ENCODE measurements around the gene ZBTB7C. TPM values are rescaled to one million over a fixed set of nuclear protein-coding genes. Genes with fewer than 3 reads are reported as not detected.

ZBTB7C gene
- total RNA-seq, 1 experiment from 2014 or later, result 0.33 TPM

DNA sequence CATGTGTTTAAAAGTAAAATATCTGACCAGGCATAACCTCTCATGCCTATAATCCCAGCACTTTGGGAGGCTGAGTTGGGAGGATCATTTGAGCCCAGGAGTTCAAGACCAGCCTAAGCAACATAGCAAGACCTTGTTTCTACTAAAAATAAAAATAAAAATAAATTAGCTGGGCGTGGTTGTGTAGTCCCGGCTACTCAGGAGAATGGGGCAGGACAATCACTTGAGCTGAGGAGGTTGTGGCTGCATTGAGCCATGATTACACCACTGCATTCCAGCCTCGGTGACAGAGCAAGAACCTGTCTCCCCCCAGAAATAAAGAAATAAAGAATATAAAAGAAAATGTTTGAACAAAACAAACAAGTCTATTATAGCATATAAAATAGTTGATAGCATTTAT, 158.3 kb downstream of the ZBTB7C start:
- no peak for DNase-seq
- WGBS (ENCODE audit: extremely low coverage, insufficient read length, low lambda C conversion rate), result no CpG with 5 or more reads among the region's 3 CpGs

More for the DNA sequence above, 158.3 kb downstream of the ZBTB7C start:
- Histone ChIP-seq H2AFZ (ENCODE audit: low read length) (no peak overlapping the region), H4K5ac (ENCODE audit: insufficient read length, low read depth, low read length) (no peak overlapping the region), H3K79me1 (ENCODE audit: insufficient read depth, low read depth, low read length, poor library complexity, severe bottlenecking) (no peaks in the 10 kb centered on the region), H3K9ac (ENCODE audit: extremely low read depth, insufficient read length, low read length) (no peak overlapping the region), H3K27me3 (ENCODE audit: insufficient read depth, low read length) (no peaks in the 10 kb centered on the region), H3K56ac (ENCODE audit: insufficient read length, low read depth, low read length) (no peak overlapping the region), H3K23ac (ENCODE audit: insufficient read length, low read depth, low read length) (no peak overlapping the region), H2BK120ac (ENCODE audit: low read depth, low read length, poor library complexity, severe bottlenecking) (no peak overlapping the region), H3K9me3 (ENCODE audit: control insufficient read depth, low read depth, low read length) (no peaks in the 10 kb centered on the region), H3K14ac (ENCODE audit: insufficient read depth, low read length) (no peak overlapping the region), H2AK5ac (ENCODE audit: insufficient read length, low read length) (no peak overlapping the region), H2BK5ac (ENCODE audit: insufficient read length, low read length) (no peak overlapping the region), H3K4me1 (ENCODE audit: insufficient read depth, low read length) (no peaks in the 10 kb centered on the region), H4K8ac (replicated peaks; ENCODE audit: insufficient read length, low read depth, low read length) (no peak overlapping the region), H3K27ac (ENCODE audit: insufficient read length, low read depth, low read length) (no peak overlapping the region), H2BK15ac (ENCODE audit: low read depth, low read length) (no peak overlapping the region), H2BK20ac (ENCODE audit: low read depth, low read length, poor library complexity, severe bottlenecking) (no peak overlapping the region), H3T11ph (ENCODE audit: low read length) (no peak overlapping the region), H4K91ac (ENCODE audit: insufficient read length, low read depth, low read length) (no peak overlapping the region), H3K23me2 (ENCODE audit: insufficient read length, low read depth, low read length, poor library complexity, severe bottlenecking) (no peaks in the 10 kb centered on the region), H4K20me1 (ENCODE audit: control insufficient read depth, insufficient read depth, insufficient read length) (no peaks in the 10 kb centered on the region), H3K18ac (ENCODE audit: insufficient read length, low read depth, low read length) (no peak overlapping the region), H3K79me2 (ENCODE audit: insufficient read depth, low read length) (no peaks in the 10 kb centered on the region), H3K4ac (ENCODE audit: low read depth, low read length) (no peak overlapping the region), H3K4me2 (ENCODE audit: insufficient read depth, insufficient read length, low read length) (no peak overlapping the region), H2BK12ac (ENCODE audit: insufficient read length, low read depth, low read length) (no peak overlapping the region)
- Mint-ChIP-seq H3K4me1 (peaks cover 4 to 5% of the 10 kb centered on the region in 2 experiments), H3K36me3 (ENCODE audit: insufficient read depth in 1 of 3, low read depth in 3 of 3) (peaks cover 0 to 5% (median 0%) of the 10 kb centered on the region in 3 experiments; a peak in 2 of 7 replicates), H3K4me3 (no peak overlapping the region), H3K27ac (no peak overlapping the region), H3K9me3 (peaks cover 0 to 1% of the 10 kb centered on the region in 2 experiments; a peak in 3 of 5 replicates), H3K27me3 (ENCODE audit: low read depth) (peaks cover 2% of the 10 kb centered on the region; the same call in 1 of the 2 replicates)
- TF ChIP-seq, protein P1, sequence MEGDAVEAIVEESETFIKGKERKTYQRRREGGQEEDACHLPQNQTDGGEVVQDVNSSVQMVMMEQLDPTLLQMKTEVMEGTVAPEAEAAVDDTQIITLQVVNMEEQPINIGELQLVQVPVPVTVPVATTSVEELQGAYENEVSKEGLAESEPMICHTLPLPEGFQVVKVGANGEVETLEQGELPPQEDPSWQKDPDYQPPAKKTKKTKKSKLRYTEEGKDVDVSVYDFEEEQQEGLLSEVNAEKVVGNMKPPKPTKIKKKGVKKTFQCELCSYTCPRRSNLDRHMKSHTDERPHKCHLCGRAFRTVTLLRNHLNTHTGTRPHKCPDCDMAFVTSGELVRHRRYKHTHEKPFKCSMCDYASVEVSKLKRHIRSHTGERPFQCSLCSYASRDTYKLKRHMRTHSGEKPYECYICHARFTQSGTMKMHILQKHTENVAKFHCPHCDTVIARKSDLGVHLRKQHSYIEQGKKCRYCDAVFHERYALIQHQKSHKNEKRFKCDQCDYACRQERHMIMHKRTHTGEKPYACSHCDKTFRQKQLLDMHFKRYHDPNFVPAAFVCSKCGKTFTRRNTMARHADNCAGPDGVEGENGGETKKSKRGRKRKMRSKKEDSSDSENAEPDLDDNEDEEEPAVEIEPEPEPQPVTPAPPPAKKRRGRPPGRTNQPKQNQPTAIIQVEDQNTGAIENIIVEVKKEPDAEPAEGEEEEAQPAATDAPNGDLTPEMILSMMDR (conservative IDR thresholded peaks at IDR 0.05), result no peak

Data from H9 (cell line).